WTC11 (cell line): ENCODE measurements around the gene CCDC17.
"Not testable (repeated sequence)": the region's sequence is repeated elsewhere in the genome, so short reads cannot be mapped to it uniquely, and the experiment has no call there.

Source experiments
- ATF1 ChIP-seq: sonication (generic); formaldehyde crosslinking; IDR thresholded peaks from 2 replicates; pipeline ENCODE4 v1.8.1; 2023; ENCODE audit warnings: mild to moderate bottlenecking, moderate library complexity, missing genetic modification reagents
- ATF3 ChIP-seq: sonication (generic); formaldehyde crosslinking; conservative IDR thresholded peaks from 2 replicates; pipeline ENCODE4 v1.8.1; 2022; ENCODE audit warnings: mild to moderate bottlenecking, missing genetic modification reagents
- CTCF ChIP-seq: fragments of 200-600 bp; IDR thresholded peaks from 2 replicates; pipeline ENCODE4 v1.8.0; 2022; ENCODE audit warnings: antibody characterized with exemption
- IRF2 ChIP-seq: sonication (generic); formaldehyde crosslinking; IDR thresholded peaks from 2 replicates; pipeline ENCODE4 v1.8.0; 2022; ENCODE audit warnings: low read depth, missing genetic modification reagents, borderline replicate concordance
- NR2C2 ChIP-seq: sonication (generic); formaldehyde crosslinking; IDR thresholded peaks from 2 replicates; pipeline ENCODE4 v1.8.0; 2022; ENCODE audit warnings: mild to moderate bottlenecking, missing genetic modification reagents
- SP1 ChIP-seq: sonication (generic); formaldehyde crosslinking; conservative IDR thresholded peaks from 2 replicates; pipeline ENCODE4 v1.8.1; 2022; ENCODE audit warnings: missing genetic modification reagents

GRCh38 chr1:45596765-45597164, 27.1 kb downstream of the CCDC17 start:
- TF ChIP-seq CTCF; NR2C2 (CRISPR knock-in tag); ATF1 (CRISPR knock-in tag); SP1 (CRISPR knock-in tag); ATF3; IRF2 (CRISPR knock-in tag): not testable (repeated sequence)
